SIG-M5 (cell line): ENCODE results near the gene EMC10.
"Not testable (repeated sequence)": the region's sequence is repeated elsewhere in the genome, so short reads cannot be mapped to it uniquely, and the experiment has no call there.

ENCODE experiments used
- DNase-seq: peaks from one replicate; lab custom pipeline; 2025; lab: John Stamatoyannopoulos, UW

The EMC10 gene

DNA sequence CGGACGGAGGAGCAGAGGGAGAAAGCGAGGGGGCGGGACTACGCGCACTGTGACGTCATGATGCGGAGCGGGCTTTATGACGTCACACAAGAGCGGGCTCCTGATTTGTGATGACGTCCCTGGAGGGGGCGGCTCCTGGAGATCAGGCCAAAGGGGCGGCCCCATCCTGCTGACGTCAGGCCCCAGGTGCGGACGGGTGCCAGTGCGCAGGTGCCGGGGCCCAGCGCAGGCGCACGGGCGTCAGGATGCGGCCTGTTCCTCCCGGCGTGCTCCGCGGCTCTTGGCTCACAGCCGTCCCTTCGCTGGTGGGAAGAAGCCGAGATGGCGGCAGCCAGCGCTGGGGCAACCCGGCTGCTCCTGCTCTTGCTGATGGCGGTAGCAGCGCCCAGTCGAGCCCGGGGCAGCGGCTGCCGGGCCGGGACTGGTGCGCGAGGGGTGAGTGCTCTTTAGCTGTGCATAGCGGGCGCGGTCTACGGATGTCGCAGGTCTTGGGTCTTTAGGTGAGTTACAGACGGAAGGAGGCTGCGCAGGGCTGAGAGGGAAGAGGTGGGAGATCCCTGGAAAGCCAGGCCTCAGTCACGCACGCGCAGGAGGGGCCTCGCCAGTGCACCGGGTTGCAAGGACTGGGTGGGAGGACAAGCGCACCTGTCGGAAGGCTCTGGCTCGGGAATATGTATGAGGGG is at the start of gene EMC10, which contains the start of gene GARIN5A:
Gene EMC10 (plus strand): TSS at position 284 of the 683 bp plus-strand sequence. CDS start 38 bp downstream, at position 322.
Gene GARIN5A (minus strand): TSS at position 625 of the 683 bp plus-strand sequence. CDS start 460 bp downstream, at position 165.
- no peak for DNase-seq

DNA sequence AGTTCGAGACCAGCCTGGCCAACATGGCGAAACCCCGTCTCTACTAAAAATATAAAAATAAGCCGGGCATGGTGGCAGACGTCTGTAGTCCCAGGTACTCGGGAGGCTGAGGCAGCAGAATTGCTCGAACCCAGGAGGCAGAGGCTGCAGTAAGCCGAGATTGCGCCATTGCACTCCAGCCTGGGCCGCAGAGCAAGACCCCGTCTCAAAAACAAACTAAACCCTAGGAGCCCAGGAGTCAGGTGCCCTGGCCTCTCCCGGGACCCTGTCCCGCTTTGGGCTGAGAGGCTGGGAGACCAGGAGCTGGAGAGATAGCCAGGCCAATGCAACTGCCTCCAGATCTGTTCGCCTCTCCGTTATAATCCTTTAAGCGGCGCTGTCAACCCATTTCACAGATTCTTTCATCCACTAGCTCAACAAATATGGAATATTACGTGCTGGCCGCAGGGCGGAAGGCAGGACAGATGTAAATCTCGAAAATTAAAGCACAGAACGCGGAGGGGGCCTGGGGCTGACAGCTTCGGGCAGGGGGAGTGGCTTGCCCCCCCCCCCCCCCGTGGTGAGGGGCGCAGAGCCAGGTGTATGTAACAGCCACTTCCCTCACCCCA is 48.9 kb upstream of the EMC10 start:
- no peak for DNase-seq

DNA sequence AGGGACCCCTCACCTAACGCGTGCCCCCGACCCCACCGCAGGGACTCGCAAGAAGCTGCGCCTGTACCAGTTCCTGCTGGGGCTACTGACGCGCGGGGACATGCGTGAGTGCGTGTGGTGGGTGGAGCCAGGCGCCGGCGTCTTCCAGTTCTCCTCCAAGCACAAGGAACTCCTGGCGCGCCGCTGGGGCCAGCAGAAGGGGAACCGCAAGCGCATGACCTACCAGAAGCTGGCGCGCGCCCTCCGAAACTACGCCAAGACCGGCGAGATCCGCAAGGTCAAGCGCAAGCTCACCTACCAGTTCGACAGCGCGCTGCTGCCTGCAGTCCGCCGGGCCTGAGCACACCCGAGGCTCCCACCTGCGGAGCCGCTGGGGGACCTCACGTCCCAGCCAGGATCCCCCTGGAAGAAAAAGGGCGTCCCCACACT is 48.3 kb upstream of the EMC10 start:
- DNase-seq: peak; percentile 47

DNA sequence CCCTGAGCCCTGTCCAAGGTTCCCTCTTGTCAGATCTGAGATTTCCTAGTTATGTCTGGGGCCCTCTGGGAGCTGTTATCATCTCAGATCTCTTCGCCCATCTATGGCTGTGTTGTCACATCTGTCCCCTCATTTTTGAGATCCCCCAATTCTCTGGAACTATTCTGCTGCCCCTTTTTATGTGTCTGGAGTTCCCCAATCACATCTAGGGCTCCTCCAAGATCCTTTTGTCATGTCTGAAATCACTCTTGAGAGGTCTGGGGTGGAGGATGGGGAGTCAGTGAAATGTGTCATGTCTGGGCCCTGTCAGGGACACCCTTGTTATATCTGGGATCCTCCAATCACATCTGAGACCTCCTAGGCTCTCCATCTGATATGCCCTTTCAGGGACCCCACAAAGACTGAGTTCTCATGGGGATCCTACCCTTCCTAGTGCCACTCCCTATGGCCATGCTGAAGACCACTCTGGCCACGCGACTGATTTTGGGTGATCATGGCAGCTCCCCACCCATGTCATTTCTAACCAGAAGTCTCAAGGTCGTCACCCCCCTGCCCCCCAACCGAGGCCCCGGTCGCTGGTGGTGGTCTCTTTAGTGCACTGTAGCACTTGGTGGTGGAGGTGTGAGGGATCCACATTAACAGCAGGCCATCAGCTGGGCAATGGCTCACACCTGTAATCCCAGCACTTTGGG is 47.4 kb upstream of the EMC10 start:
- DNase-seq: no peak

DNA sequence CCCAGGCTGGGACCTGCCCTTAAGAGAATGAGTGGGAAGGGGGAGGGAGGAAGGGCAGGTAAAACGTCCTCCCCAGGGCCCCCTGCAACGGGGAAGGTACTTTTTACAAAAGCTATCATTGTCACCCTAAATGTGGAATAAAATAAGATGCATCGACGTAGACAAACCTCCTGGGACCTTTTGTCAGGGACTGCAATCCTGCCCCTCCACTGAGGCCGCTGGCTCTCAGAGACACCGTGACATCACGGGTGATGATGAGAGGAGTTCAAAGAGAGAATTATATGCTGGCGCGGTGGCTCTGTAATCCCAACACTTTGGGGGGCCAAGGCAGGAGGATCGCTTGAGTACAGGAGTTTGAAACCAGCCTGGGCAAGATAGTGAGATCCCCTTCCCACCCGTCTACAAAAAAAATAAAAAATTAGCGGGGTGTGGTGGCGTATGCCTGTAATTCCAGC is 45.4 kb upstream of the EMC10 start:
- DNase-seq: no peak

DNA sequence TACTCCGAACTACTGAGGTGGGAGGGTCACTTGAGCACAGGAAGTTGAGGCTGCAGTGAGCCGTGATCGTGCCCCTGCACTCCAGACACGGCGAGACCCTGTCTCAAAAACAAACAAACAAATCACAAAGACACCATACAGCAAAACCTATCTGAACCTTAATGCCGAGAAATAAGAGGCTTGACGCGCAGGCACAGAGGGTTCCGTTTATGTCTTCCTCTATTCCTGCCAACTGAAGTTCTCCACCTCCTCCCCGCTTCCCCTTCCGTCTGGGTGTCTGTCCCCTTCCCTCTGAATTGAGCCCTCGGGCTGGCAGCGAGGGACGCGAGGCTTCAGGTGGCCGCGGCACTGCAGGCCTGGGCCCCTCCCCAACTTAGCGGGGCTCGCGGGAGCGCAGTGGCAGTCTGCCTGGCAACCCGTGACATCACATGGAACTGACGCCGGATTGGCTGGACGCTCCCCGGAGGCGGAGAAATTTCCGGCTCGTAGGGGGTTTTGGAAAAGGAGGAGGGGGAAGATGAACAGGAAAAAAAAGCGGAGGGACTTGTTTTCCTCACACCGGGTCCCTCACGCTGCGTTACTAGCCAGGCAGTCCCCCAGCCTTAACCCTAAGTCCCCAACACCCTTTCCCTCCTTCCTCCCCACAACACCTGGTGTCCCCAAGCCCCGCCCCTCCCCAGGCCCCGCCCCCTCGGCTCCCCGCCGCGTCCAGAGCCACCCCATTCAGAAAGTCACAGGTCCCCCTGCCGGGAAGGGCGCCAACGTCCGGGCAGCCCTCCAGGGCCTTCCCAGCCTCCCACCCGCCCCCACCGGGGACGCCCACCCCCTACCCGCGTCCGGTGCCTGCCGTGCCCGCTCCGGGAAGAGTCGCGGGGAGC is 44.7 kb upstream of the EMC10 start:
- no peak for DNase-seq

DNA sequence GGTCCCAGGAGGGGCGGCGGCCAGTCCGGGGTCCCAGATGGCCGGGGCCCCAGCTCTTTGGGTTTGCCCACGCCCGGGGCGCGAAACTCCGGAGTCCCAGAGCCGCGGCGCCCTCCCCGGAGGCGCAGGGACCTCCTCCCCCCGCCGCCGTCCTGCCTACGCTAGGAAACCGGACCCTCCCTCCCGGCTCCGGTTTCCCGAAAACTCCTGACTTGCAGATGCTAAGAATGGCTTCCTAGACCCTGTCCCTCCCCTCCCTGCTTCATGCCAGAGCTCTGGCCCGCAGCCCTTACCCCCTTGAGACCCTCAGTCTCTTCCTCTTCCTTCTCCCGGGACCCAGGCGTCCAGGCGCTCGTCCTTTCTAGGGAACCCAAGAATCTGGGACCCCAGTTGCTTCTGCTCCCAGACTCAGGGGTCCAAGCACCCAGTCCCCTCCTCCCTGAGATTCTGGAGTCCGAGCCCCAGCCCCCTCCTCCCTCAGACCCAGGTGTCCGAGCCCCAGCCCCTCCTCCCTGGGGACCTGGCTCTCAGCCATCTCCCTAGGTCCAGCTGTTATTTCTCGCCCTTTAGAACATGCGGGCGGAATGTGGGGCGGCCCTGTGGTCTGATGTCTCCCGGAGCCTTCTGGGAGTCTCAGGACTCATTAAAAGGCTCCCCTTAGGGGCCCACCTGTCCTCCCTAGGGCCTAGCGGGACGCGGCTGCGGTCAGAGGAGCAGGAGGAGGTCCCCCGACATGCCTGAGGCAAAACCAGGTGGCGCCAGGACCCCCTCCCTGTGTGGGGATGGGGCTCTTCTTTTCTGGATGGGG is 43.9 kb upstream of the EMC10 start, which contains the start of gene MYBPC2:
Gene MYBPC2 (plus strand): TSS at position 672 of the 808 bp plus-strand sequence. CDS start 62 bp downstream, at position 734.
- no peak for DNase-seq

DNA sequence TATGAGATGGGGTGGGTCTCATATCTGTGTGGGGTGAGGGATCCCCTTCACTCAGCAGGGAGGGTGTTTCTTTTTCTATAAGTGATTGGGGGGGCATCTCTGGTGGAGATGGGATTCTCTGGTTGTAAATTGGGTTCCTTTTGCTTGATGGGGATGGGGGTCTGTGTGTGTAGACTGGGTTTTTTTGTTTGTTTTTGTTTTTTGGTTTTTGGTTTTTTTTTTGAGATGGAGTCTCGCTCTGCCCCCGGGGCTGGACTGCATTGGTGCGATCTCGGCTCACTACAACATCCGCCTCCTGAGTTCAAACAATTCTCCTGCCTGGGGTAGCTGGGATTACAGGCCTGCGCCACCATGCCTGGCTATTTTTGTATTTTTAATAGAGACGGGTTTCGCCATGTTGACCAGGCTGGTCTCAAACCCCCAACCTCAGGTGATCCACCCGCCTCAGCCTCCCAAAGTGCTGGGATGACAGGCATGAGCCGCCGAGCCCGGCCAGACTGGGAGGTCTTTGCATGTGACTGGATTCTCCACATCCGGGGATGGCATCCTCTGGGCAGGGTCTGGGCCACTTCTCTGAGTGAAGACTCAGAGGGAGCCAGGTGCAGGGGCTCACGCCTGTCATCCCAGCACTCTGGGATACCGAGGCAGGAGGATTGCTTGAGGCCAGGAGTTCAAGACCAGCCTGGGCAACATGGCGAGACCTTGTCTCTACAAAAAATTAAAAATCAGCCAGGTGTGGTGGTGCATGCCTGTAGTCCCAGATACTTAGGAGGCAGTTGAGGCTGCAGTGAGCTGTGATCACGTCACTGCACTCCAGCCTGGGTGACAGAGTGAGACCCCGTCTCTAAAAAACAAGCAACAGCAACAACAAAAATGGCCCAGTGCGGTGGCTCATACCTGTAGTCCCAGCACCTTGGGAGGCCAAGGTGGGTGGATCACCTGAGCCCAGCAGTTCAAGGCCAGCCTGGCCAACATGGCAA is 42.8 kb upstream of the EMC10 start:
- DNase-seq: no peak

DNA sequence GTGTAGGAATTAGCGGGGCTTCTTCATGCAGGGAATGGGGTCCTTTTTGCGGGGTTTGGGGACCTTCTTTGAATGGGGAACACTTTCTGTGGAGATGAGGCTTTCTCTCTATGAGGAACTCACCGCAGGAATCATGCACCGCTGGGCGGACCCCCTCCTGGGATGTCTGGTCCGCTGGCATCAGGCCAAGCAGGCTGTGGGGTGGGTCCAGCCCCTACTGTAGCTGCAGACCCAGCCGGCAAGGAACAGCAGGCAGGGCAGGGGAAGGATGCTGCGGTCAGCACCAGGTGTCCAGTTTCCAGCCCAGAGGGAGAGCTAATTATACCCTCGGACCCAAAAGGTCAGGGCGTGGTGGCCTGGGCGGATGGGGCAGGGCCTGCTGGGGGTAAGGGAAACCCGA is 41.8 kb upstream of the EMC10 start:
- no peak for DNase-seq

DNA sequence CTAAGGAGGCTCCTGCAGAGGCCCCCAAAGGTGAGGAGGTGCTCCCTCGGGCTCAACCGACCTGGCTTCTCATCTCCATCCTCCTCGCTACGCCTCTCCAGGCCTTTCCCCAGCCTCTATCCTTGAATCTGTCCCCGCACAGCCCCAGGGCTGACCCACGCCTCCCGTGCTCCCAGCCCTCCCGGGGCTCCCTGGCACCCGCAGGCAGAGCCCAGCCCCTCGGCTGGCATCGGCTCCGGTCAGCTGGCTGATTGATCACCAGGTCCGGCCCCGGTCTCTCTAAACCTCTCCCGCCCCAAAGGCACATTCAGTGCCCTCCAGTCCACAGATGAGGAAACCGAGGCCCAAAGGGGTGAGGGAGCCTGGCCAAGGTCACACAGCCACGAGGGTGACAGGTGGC is 41.1 kb upstream of the EMC10 start:
- DNase-seq: no peak

DNA sequence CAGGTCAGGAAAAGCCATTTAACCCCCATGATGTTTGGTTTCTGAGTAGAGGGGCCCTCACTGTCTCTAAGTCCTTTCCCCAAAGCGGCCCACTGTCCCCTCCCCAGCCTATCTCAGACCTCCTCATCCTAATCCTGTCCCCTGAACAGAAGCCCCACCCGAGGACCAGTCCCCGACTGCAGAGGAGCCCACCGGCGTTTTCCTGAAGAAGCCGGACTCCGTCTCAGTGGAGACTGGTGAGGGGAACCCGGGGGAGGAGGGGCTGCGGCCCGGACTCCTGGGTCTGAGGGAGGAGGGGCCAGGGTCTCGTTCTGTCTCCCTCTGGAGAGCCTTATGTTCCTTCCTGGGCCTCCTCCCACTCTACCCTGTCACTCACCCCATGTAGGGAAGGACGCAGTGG is 40.7 kb upstream of the EMC10 start:
- DNase-seq: no peak

DNA sequence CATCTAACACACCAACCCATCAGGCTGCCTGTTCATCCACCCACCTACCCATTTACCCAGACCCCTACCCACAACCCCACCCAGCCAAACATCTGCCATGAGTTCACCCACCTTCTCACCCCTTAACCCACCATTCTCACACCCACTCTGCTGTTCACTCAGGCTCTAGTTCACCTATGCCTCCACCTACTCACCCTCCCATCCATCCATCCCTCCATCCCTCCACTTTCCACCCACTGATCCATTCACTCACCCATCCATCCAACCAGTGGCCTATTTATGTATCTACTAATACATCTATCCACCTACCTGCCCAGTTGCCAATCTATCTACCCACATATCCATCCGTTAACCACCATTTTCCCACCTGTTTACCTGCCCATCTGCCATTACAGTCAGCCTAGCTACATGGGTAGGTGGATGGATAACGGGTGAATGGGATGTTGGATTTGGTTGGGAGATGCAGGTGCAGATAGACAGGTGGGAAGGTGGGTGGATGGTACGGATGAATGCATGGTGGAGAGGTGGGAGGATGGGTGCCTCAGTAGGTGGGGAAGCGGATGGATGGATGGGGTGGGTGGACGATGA is 38.4 kb upstream of the EMC10 start:
- no peak for DNase-seq

DNA sequence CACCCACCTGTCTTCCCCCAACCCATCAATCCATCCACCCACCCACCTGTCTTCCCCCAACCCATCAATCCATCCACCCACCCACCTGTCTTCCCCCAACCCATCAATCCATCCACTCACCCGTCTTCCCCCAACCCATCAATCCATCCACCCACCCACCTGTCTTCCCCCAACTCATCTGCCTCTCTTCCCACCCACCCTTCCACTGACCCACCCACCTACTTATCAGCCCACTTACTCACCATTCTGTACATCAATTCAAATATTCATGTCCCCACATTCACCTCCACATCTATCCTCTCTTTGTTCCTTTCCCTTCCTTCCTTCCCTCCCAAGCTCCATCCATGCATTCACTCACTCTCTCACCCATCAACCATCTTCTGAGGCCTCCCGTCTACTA is 37.2 kb upstream of the EMC10 start:
- not testable (repeated sequence) for DNase-seq

DNA sequence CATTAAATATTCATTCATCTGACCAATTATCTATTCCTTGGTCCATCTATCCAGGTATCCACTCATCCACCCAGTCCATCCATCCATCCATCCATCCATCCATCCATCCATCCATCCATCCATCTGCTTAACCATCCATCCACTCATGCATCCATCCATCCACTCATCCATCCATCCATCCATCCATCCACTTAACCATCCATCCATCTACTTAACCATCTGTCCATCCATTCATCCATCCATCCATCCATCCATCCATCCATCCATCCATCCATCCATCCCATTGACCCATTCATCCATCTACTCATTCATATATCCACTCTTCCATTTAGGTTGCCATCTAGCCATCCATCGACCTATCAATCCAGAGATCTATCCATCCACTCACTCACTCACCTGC is 32.2 kb upstream of the EMC10 start:
- DNase-seq: no peak

DNA sequence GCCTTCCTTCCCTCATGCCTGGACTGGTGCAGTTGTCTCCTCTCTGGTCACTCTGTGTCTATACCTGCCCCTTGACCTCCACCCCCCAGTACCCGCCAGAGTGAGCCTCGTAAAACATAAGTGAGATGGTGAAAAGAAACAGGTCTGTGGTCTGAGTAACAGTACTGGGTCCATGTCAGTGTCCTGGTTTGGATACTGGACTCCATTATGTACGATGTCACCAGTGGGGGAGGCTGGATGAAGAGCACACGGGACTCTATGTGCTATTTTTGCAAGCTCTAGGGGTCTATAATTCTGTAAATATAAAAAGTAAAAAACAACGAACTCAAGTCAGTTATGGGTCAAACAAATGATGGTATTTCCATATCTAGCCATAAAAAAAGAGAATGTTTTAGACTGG is 29.3 kb upstream of the EMC10 start:
- no peak for DNase-seq

DNA sequence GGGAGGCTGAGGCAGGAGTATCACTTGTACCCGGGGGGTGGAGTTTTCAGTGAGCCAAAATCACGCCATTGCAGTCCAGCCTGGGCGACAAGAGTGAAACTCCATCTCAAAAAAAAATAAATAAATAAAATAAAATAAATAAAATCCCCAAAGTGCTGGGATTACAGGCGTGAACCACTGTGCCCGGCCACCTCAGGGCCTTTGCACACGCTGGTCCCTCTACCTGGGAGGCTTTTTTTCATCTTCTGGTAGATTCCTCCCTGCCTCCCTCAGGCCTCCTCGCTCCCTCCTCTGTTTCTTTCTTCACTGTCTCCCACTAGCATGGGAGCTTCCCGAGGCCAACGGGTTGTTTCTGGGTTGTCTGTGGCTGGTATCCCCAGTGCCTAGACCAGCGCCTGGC is 28.6 kb upstream of the EMC10 start:
- DNase-seq: no peak

DNA sequence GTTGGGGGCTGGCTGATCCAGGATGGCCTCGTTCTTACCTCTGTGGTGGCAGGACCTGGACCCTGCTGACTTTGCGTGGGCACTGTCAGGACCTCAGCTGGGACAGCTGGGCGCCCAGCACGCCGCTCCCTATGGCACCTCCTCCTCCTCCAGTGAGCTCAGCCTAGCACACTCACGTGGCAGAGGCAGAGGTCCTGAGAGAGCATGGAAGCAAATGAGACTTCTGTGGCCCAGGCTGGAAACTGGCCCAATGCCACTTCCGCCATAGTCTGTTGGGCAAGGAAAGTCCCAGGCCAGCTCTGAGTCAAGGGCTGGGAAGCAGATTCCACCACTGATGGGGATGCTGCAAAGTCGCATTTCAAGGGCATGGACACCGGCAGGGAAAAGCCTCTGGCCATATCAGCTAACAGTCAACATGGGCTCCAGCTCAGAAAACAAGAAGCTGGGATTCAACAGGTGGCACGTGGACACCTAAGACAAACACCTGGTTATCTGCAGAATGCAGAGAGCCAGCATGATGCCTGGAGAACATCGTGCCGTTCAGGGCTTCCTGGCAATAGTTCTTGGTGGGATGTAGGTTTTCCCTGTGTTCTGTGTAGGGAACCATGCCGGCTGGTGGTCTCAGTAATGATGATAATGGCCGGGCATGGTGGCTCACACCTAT is 26.9 kb upstream of the EMC10 start:
- DNase-seq: no peak

DNA sequence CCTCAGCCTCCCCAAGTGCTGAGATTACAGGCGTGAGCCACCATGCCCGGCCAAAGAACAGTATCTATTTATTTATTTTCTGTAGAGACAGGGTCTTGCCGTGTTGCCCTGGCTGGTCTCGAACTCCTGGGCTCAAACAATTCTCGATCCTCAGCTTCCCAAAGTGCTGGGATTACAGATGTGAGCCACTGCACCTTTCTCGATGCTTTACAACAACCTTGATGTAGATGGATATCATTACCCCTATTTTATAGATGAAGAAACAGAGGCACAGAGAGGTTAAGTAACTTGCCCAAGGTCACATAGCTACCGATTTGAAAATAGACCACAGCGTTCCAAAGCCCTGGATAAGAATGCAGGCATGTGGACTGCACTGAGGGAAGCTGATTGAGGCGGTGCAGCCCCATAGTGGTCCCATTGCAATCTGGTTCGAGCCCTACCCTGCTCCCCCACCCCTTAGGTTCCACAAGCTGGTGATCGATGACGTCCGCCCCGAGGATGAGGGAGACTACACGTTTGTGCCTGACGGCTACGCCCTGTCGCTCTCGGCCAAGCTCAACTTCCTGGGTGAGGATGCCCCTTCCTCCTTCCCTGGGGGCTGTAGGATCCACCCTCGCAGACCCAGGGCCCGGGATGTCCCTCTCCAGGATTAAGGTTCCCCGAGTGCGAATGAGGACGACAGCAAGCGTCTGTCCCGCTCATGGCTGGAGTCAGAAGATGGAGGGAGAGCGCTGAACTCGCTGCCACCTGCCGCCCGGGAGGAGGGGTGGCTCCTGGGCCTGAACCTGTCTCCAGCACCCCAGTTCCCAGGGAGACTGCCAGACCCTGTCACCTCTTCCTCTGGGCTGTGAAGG is 25.7 kb upstream of the EMC10 start:
- DNase-seq: no peak
